HG03354 (cell line): ENCODE data around the gene ATOH1.
A peak's percentile ranks its signal among the peaks of the same experiment; 100 is the strongest.

ENCODE experiments used
- ATAC-seq: cut with Tn5 transposase; IDR thresholded peaks from one replicate; pipeline ENCODE4 v1.9.1; 2021; ENCODE audit warnings: mild to moderate bottlenecking; ENCODE audit not compliant: unreplicated experiment, poor library complexity, severe bottlenecking

ATOH1 gene, protein sequence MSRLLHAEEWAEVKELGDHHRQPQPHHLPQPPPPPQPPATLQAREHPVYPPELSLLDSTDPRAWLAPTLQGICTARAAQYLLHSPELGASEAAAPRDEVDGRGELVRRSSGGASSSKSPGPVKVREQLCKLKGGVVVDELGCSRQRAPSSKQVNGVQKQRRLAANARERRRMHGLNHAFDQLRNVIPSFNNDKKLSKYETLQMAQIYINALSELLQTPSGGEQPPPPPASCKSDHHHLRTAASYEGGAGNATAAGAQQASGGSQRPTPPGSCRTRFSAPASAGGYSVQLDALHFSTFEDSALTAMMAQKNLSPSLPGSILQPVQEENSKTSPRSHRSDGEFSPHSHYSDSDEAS

DNA sequence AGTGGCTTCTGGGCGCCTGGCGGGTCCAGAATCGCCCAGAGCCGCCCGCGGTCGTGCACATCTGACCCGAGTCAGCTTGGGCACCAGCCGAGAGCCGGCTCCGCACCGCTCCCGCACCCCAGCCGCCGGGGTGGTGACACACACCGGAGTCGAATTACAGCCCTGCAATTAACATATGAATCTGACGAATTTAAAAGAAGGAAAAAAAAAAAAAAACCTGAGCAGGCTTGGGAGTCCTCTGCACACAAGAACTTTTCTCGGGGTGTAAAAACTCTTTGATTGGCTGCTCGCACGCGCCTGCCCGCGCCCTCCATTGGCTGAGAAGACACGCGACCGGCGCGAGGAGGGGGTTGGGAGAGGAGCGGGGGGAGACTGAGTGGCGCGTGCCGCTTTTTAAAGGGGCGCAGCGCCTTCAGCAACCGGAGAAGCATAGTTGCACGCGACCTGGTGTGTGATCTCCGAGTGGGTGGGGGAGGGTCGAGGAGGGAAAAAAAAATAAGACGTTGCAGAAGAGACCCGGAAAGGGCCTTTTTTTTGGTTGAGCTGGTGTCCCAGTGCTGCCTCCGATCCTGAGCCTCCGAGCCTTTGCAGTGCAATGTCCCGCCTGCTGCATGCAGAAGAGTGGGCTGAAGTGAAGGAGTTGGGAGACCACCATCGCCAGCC is at the start of gene ATOH1:
Gene ATOH1 (plus strand): TSS at position 422 of the 663 bp plus-strand sequence. CDS start 174 bp downstream, at position 596.
- ATAC-seq, result peak; percentile 19

DNA sequence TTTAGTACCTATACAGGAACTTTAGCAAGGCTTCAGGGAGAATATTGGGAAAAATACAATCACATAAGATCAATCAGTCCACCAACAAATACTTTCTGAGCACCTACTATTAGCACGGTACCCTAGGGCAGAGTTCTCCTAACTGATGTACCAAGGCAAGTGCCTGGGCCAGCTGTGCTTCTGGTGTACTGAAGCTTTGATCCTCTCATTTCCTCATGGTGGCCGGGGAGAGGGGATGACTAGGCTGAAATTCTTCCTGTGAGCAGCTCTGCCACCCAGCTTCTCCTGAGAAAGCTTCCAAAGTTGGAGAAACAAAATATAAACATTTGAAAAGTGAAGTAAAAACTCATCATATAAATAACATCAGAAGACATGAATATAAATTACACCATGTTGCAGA is 49.3 kb upstream of the ATOH1 start:
- no peak for ATAC-seq

DNA sequence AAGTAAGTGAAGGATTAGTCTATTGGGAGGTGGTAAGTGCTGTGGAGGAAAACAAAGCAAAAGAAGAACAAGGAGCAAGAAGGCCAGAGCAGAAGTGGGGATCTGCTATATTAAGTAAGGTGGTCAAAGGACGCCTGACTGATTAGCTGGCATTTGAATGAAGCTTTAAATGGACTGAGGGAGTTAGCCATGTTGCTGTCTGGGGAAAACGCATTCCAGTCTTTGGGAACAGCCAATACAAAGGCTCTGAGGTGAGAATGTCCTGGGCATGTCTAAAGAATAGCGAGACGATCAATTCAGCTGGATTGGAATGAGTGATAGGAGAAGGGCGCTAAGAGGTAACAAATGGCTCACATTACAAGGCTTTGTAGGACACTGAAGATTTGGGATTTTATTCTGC is 48.5 kb upstream of the ATOH1 start:
- no peak for ATAC-seq

DNA sequence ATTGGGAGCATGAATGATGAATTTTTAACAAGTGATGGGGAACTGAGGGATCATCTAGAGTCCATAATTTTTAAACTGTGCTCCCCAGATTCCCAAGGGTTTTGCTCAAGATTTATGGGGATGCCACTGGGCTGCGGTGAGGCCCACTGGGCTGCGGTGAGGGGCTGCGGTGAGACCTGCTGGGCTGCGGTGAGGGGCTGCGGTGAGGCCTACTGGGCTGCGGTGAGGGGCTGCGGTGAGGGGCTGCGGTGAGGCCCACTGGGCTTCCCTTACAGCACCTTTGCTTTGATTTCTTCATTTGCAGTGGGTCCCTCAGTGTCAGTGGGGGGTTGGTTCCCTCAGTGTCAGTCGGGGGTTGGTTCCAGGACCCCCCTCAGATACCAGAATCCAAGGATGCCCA is 47.4 kb upstream of the ATOH1 start:
- ATAC-seq, result no peak

DNA sequence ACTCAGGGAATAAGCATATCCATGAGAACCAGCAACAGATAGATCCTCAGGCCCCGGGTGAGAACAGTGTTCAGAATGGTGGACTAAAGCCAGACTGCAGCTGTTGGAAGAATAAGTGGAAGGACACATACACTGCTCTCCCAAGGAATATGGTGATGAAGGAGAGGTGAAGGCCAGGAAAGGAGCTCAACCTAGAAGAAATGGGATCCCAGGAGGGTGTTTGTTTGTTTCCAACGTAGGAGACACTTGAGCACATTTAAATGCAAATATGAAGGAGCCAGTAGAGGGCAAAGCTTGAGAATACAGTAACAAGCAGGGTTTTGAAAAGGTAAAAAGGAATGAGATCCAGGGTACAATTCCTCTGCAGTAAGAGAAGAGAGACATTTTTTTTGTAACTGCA is 42.4 kb upstream of the ATOH1 start:
- no peak for ATAC-seq

DNA sequence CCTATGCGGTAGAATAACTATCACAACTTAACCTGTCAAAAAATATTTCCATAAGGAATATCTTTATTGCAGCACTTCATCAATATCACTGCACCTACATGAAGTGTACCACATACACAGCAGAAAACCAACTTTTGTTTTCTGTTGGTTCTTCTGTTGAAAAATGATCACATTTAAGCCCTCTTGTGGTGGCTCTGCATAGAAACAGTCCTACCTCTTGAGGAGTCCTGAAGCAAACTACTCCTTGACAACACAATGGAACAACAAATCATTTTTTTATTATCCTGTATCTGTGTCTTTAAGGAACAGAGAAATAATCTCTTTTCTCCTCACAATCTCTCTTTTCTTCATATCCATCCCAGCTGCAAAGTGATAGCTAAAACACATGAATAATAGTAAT is 39.8 kb upstream of the ATOH1 start:
- ATAC-seq, result peak; percentile 64

DNA sequence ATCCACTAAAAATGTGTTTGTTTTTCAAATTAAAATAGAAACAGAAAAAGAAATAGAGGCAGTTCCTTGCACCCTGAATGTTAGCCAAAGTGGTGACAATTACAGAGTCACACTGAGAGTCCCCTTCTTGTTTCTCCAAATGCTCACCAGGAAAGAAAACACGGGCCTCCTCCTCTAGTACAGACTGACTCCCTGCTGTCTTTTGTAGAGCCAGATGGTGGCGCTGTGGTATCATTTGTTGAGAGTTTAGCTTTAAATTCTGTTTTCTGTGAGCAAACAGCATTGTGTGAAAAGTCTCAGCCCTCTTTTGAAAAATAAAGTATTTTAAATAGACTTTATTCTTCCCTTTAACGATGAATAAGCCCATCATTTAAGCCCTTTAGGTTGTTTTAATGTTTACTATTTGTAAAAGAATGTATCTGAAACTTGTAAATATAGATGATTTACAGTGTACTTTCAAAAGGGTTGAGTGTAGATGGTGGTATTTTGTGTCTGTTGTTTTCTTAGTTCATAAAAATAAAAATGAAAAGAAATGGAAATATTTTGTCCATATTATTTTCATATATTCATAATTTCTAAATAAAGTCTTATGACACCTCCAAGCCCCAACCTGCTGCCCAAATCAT is 36.9 kb upstream of the ATOH1 start:
- peak; percentile 86 for ATAC-seq

DNA sequence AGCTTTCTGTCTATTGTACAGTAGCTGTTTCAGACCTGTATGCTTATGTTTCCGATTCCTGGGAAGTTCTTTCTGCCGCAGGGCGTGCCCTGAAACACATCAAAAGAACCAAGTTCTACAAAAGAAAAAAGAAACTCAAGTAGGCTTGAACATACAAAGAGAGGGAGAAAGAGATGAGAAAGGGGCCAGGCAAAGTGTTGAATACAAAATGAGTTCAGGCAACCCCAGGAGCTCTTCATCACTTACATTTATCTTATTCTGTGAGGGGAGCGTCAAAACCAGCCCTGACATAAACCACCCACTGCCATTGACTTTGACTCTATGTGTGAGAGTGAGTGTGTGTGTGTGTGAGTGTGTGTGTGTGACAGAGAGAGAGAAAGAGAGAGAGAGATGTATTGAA is 26.5 kb upstream of the ATOH1 start:
- ATAC-seq, result no peak

DNA sequence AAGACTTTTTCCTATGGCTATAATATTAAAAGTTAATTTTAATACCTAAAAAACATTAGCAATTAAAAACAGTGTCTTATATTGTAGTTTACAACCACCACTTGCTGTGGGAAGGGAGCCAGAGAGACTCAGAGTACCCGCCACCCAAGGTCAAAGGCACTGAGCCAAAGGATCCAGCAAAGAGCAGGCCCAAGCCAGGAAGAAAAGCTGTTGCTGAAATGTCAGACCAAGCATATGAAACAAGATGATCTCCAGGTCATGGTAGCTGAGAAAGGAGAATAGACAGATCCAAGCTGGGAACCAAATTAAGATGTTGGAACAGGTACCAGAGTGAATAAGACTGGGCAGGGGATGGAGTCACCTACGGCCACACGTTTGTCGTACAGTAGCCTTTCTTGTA is 18.8 kb upstream of the ATOH1 start:
- no peak for ATAC-seq

DNA sequence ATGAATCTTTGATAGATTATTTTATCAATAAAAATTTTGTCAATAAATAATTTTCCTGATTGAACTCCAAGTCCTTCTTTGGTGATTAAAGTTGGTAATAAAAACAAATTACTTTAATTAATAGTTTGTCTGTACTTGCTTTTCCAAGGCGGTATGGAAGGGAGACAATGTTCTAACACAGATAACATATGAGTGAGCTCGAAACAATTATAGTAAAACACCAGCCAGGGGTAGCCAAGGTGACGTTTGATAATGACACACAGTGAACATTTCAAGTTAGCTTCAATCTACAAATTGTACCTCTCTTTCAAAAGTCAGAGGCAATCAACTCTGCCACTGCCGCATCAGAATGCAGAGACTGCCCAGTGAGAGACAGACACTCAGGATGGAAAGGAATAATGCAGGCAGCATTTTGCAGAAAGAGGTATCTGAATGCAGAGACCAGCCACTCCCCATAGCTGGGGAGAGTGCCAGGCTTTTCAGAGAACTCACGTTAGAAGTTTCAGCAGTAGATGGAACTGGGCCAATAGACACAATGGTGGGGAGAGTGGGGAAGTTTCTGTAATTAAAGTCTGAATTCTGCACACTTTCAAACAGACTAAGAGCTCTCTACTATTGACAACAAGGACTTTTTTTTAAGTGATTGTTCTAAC is 18.1 kb upstream of the ATOH1 start:
- ATAC-seq, result no peak

DNA sequence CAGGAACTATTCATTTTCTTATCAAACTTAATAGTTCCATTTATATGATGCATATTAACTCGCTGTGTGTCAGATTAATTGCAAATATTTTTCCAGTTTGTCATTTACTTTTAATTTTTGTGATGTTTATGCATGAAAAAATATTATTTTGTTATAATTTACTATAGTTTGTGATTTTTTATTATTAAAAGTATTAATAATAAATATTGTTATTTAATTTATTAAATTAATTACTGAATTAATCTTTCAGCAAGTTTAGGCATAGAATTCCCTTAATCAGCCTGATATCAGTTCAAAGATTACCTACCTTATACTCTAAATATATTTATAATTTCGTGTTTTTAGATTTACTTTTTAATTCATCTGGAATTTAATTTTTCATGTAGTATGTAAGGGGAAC is 15.5 kb upstream of the ATOH1 start:
- no peak for ATAC-seq

DNA sequence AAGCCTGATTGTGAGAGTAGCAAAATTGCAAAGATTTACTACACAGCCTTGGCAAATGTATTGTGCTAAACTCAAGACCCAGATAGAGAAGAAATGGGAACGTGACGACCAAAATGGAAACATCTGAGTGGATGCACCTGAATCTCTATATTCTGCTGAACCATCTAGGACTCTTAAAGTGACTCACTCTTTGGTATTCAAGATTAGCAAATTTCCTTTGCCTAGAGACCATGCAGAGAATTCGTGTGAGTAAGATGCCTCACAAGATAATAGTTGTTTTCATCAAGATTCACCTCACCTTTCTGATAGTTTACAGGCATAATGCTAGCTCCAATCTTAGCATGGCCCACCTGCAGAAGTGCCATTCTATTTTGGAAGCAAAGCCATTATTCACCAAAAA is 14.4 kb upstream of the ATOH1 start:
- no peak for ATAC-seq

DNA sequence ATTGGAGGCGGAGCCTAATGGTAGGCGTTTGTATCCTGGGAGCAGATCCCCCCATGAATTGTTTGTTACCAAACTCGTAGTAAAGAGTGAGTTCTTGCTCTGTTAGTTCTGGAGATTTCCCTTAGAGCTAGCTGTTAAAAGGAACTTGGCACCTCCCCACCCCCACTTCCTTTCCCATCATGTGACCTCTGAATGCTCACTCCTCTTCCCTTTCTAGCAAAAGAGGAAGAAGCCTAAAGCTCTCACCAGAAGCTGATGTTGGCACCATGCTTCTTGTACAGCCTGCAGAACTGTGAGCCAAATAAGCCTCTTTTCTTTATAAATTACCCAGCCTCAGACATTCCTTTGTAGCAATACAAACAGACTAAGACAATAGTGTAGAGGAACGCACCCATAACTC is 13.8 kb upstream of the ATOH1 start:
- ATAC-seq, result no peak

DNA sequence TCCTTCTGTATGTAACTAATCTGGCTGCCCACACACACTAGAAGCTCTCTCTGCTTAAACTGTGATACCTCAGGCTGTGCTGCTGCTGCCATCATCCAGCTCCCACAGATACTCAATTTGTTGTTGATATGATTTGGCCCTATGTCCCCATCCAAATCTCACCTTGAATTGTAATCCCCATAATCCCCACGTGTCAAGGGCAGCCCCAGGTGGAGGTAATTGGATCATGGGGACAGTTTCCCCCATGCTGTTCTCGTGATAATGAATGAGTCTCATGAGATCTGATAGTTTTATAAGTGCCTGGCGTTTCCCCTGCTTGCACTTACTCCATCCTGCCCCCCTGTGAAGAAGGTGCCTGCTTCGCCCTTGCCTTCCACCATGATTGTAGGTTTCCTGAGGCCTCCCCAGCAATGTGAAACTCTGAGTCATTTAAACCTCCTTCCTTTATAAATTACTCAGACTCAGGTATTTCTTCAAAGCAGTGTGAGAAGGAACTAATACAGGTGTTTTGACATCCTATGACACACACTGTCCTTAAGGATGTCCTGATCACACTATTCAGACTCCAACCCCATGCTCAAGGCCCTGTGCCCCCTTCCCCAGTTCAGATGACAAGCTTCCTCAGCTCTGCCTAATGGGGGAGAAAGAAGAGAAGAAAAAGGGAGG is 2.9 kb upstream of the ATOH1 start:
- no peak for ATAC-seq

DNA sequence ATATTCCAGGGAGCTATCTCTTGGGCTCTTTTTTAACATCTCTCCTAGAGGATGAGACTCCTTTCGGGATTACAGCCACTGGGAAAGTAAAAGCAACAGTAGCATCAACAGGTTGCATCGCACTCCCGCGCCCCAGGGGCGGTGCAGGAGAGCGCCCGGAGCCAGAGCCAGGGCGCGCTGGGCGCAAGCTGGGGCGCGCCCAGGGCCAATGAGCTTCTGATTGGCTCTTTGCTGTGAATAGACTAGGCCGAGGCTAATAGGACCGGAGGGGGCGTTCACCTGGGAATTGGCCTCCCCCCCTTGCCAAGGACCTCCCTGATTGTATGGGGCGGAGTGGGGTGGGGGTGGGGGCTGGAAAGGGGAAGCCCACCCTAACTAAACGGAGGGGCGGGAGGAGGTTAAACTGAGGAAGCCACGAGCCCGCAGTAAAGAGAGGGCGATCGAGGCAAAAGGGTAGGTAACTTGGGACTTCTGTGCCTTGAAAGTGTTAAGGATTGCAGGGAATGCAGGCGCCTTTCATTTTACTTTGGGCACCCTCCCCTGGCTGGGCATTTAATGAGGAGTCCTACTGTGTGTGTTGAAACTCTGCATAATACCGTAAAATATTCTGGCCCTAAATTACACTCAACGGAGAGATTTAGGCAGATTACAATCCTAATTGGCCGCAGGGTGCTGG is 1.1 kb upstream of the ATOH1 start:
- no peak for ATAC-seq

DNA sequence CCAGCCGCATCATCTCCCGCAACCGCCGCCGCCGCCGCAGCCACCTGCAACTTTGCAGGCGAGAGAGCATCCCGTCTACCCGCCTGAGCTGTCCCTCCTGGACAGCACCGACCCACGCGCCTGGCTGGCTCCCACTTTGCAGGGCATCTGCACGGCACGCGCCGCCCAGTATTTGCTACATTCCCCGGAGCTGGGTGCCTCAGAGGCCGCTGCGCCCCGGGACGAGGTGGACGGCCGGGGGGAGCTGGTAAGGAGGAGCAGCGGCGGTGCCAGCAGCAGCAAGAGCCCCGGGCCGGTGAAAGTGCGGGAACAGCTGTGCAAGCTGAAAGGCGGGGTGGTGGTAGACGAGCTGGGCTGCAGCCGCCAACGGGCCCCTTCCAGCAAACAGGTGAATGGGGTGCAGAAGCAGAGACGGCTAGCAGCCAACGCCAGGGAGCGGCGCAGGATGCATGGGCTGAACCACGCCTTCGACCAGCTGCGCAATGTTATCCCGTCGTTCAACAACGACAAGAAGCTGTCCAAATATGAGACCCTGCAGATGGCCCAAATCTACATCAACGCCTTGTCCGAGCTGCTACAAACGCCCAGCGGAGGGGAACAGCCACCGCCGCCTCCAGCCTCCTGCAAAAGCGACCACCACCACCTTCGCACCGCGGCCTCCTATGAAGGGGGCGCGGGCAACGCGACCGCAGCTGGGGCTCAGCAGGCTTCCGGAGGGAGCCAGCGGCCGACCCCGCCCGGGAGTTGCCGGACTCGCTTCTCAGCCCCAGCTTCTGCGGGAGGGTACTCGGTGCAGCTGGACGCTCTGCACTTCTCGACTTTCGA is 654 bp downstream of the ATOH1 start:
- peak; percentile 47 for ATAC-seq

DNA sequence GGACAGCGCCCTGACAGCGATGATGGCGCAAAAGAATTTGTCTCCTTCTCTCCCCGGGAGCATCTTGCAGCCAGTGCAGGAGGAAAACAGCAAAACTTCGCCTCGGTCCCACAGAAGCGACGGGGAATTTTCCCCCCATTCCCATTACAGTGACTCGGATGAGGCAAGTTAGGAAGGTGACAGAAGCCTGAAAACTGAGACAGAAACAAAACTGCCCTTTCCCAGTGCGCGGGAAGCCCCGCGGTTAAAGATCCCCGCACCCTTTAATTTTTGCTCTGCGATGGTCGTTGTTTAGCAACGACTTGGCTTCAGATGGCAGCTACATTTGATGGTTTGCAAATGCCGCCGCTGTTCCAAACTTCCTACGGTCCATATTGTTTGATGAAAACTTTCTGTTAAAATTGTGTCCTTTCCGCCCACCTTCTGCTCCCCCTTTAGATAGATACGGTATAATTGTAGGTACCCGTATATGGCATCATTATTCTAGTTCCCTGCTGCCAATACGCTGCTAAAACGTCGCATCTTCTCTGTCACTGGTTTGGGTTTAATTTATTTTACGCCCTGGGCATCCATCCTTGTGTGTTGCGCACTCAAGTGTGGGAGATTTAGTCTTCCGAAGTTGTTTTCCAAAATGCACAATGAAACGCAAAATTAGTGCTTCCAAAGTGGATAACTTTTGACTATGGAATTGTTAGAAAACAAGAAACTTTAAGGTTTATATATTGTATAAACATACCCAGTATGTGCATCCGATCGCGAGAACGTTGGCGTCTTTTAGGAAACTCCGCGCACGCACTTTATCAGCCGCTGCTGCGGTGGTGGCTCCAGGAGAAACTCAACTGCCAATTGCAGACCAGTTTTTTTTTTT is 1.5 kb downstream of the ATOH1 start:
- ATAC-seq, result no peak
